Mammary epithelial cell (primary cell): ENCODE results near the gene MTREX.

Experiments used
- CTCF ChIP-seq, 2 donors: IDR thresholded peaks in 1 of 2; conservative IDR thresholded peaks in 1 of 2; 2 replicates each; pipeline ENCODE4 v1.5.1; 2011 to 2012; ENCODE audit warnings: inconsistent platforms in 2 of 2, low read length in 2 of 2, mild to moderate bottlenecking in 2 of 2, control low read depth in 1 of 2, low read depth in 1 of 2; ENCODE audit not compliant: insufficient read depth in 1 of 2; ENCODE audit errors: extremely low read depth in 1 of 2
- EZH2 ChIP-seq: IDR thresholded peaks from 2 replicates; pipeline ENCODE4 v1.6.1; 2012; ENCODE audit warnings: low read length, inconsistent platforms, borderline replicate concordance

- TF ChIP-seq CTCF (conservative IDR thresholded peaks at IDR 0.05 in 1 of 2, IDR thresholded peaks at IDR 0.05 in 1 of 2; ENCODE audit: extremely low read depth in 1 of 2, insufficient read depth in 1 of 2, low read depth in 1 of 2, low read length in 2 of 2): no peak
- TF ChIP-seq EZH2: no peak
Observed at GRCh38 chr5:55300890-55301289, 6.9 kb upstream of the MTREX start.
